Measurements from ENCODE around the gene TRAPPC11.
"Not testable (repeated sequence)": the region's sequence is repeated elsewhere in the genome, so short reads cannot be mapped to it uniquely, and the experiment has no call there.

TRAPPC11 gene

GRCh38 chr4:183659029-183659871, at the start of gene TRAPPC11, which contains the start of gene RWDD4:
TRAPPC11 (plus strand) TSS chr4:183659293; CDS start chr4:183663868, 4,575 bp downstream.
RWDD4 (minus strand) TSS chr4:183659185; CDS start chr4:183658952, 233 bp downstream.
- peak; percentile 96 to 97 for DNase-seq

GRCh38 chr4:183610033-183610432, 49.1 kb upstream of the TRAPPC11 start:
- no peak for DNase-seq

GRCh38 chr4:183610613-183611012, 48.5 kb upstream of the TRAPPC11 start:
- DNase-seq: no peak

GRCh38 chr4:183611210-183611830, 47.8 kb upstream of the TRAPPC11 start:
- no peak for DNase-seq

- DNase-seq: no peak
Measured at GRCh38 chr4:183612329-183613250, 46.5 kb upstream of the TRAPPC11 start.

- no peak for DNase-seq
Measured at GRCh38 chr4:183617075-183617474, 42.0 kb upstream of the TRAPPC11 start.

GRCh38 chr4:183618681-183619080, 40.4 kb upstream of the TRAPPC11 start:
- DNase-seq: no peak

- no peak for DNase-seq
Measured at GRCh38 chr4:183620421-183620820, 38.7 kb upstream of the TRAPPC11 start.

GRCh38 chr4:183621875-183622274, 37.2 kb upstream of the TRAPPC11 start:
- no peak for DNase-seq

- no peak for DNase-seq
Measured at GRCh38 chr4:183624548-183624947, 34.5 kb upstream of the TRAPPC11 start.

GRCh38 chr4:183626168-183626567, 32.9 kb upstream of the TRAPPC11 start:
- DNase-seq: no peak

GRCh38 chr4:183627286-183627685, 31.8 kb upstream of the TRAPPC11 start:
- DNase-seq: not testable (repeated sequence)

- DNase-seq: no peak
Measured at GRCh38 chr4:183627979-183628588, 31.0 kb upstream of the TRAPPC11 start.

GRCh38 chr4:183631577-183632198, 27.4 kb upstream of the TRAPPC11 start:
- DNase-seq: no peak

- DNase-seq: no peak
Measured at GRCh38 chr4:183632689-183633088, 26.4 kb upstream of the TRAPPC11 start.

GRCh38 chr4:183633476-183634400, 25.4 kb upstream of the TRAPPC11 start:
- no peak for DNase-seq

- DNase-seq: no peak
Measured at GRCh38 chr4:183635321-183635720, 23.8 kb upstream of the TRAPPC11 start.

- DNase-seq: no peak
Measured at GRCh38 chr4:183635741-183636140, 23.4 kb upstream of the TRAPPC11 start.

GRCh38 chr4:183636503-183636902, 22.6 kb upstream of the TRAPPC11 start:
- DNase-seq: no peak

- DNase-seq: no peak
Measured at GRCh38 chr4:183636923-183637322, 22.2 kb upstream of the TRAPPC11 start.

GRCh38 chr4:183637461-183637860, 21.6 kb upstream of the TRAPPC11 start:
- DNase-seq: no peak
